A673 (cell line): ENCODE data around the gene LDLRAD3.

ENCODE experiments used
- CTCF ChIP-seq: fragments of 300-800, 200-600 bp; sonication (generic); conservative IDR thresholded peaks from 2 replicates; pipeline ENCODE4 v1.5.1; 2017; ENCODE audit warnings: low read depth, mild to moderate bottlenecking, antibody characterized with exemption, low read length, moderate library complexity, mixed read lengths
- EZH2 ChIP-seq: fragments of 200-600 bp; sonication (generic); IDR thresholded peaks from 2 replicates; pipeline ENCODE4 v1.6.1; 2017; ENCODE audit warnings: borderline replicate concordance, low read depth, mild to moderate bottlenecking, mixed read lengths, antibody characterized with exemption, low read length; ENCODE audit not compliant: poor library complexity, severe bottlenecking

DNA sequence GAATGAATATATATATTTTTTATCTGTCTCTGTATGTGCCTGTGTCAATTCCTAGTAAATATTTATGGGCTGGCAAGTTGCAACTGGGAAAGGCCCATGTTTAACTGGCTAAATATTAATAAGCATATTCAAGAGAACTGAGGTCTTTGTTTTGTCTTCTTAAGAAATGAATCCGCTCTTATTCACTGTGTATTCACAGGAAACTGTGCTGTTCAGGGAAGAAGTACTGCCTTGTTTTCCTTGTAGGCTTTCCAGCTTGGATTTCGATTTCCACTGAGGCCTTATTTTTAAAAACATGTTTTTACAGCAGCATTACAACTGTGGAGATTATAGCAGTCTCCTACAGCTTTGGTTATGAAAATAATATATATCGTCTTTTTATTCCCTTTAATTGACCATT is 64.7 kb downstream of the LDLRAD3 start:
- no peak for TF ChIP-seq CTCF
- no peak for TF ChIP-seq EZH2
